Measurements from ENCODE around the gene RELCH. TPM values are rescaled to one million over a fixed set of nuclear protein-coding genes. Genes with fewer than 3 reads are reported as not detected.

Gene RELCH
- total and polyA plus RNA-seq, 2 of the 13 experiments (the other 11 are each of a cell fraction or from before 2014, with no cell fraction given): 5.6 to 31.7 TPM

GRCh38 chr18:62201870-62202269 lies 14.8 kb downstream of the RELCH start:
- ChIA-PET CTCF (ENCODE audit: low intra/inter-chr PET ratio, low total read pairs) (no interaction called here), POLR2A (no interaction called here)
- BruUV-seq (replicated peaks): no TSS peak
- no peak overlapping the region for H3K9ac ChIP-seq (ENCODE audit: insufficient read depth, low read depth, low read length)
- DNase-seq (ENCODE audit: low spot score) (no peak), FAIRE-seq (no peak), ATAC-seq (no peak)
- no peaks in the 10 kb centered on the region for H4K20me1 ChIP-seq (ENCODE audit: insufficient read depth, low read length)
- TF ChIP-seq POLR2A (IDR thresholded peaks at IDR 0.05; ENCODE audit: insufficient read depth in 1 of 2, low read depth in 2 of 2, low read length in 2 of 2) (no peak), CEBPB (IDR thresholded peaks at IDR 0.05; ENCODE audit: borderline replicate concordance, low read depth, low read length) (peak; percentile 26; the same call in 1 of the 2 replicates)
- H3K27ac ChIP-seq (ENCODE audit: extremely low read length, insufficient read depth, low read length): no peak overlapping the region
- no peaks in the 10 kb centered on the region for H3K27me3 ChIP-seq (ENCODE audit: control insufficient read depth in 1 of 2, insufficient read depth in 2 of 2, low read length in 2 of 2)
- H3K4me1 ChIP-seq (ENCODE audit: insufficient read depth, low read length): 0 out of 2 replicates have a peak, but pooled peaks cover 6% of the 10 kb centered on the region
- WGBS (ENCODE audit: low lambda C conversion rate): 93% methylated on average over 1 of the region's 1 CpG
- H3K4me2 ChIP-seq (ENCODE audit: low read depth, low read length): no peak overlapping the region
- no peak overlapping the region for H2AFZ ChIP-seq (ENCODE audit: low read length)
- in situ Hi-C loops (cut with HindIII; ENCODE audit: extremely low pct_ligation_motif_present, low pct_unique_long_range_greater_than_20kb) (no loop called here), intact Hi-C loops (cut with micrococcal nuclease; ENCODE audit: unreplicated experiment) (no loop called here)
- H3K9me3 ChIP-seq (ENCODE audit: low read length): no peaks in the 10 kb centered on the region
- H3K4me3 ChIP-seq (replicated peaks in 1 of 3; ENCODE audit: insufficient read depth in 1 of 3, low read depth in 2 of 3, low read length in 3 of 3): no peak overlapping the region
- H3K79me2 ChIP-seq (ENCODE audit: insufficient read depth, low read length): peaks cover 69% of the 10 kb centered on the region
- no peaks in the 10 kb centered on the region; a peak in 1 of 5 replicates for H3K36me3 ChIP-seq (replicated peaks in 1 of 2; ENCODE audit: control insufficient read depth in 1 of 2, insufficient read depth in 2 of 2, low read length in 2 of 2)

- CTCF ChIA-PET (ENCODE audit: low intra/inter-chr PET ratio, low total read pairs): no interaction called here
- no peak for FAIRE-seq
- TF ChIP-seq MAFF (IDR thresholded peaks at IDR 0.05; ENCODE audit: low read depth, low read length) (no peak), ARNT (IDR thresholded peaks at IDR 0.05) (no peak), NAIF1 (CRISPR knock-in tag; IDR thresholded peaks at IDR 0.05; ENCODE audit: borderline replicate concordance) (no peak), ZNF777 (CRISPR knock-in tag; IDR thresholded peaks at IDR 0.05) (no peak), TBL1XR1 (IDR thresholded peaks at IDR 0.05; ENCODE audit: borderline replicate concordance, low read length, partially characterized antibody) (no peak), ZFP41 (CRISPR knock-in tag; IDR thresholded peaks at IDR 0.05; ENCODE audit: borderline replicate concordance) (no peak), TBX3 (IDR thresholded peaks at IDR 0.05; ENCODE audit: borderline replicate concordance) (no peak), ZBTB34 (CRISPR knock-in tag; IDR thresholded peaks at IDR 0.05) (no peak)
- TF ChIP-seq, protein P1, sequence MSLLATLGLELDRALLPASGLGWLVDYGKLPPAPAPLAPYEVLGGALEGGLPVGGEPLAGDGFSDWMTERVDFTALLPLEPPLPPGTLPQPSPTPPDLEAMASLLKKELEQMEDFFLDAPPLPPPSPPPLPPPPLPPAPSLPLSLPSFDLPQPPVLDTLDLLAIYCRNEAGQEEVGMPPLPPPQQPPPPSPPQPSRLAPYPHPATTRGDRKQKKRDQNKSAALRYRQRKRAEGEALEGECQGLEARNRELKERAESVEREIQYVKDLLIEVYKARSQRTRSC (CRISPR knock-in tag; IDR thresholded peaks at IDR 0.05; ENCODE audit: low read depth): no peak
- TF ChIP-seq, protein P2, sequence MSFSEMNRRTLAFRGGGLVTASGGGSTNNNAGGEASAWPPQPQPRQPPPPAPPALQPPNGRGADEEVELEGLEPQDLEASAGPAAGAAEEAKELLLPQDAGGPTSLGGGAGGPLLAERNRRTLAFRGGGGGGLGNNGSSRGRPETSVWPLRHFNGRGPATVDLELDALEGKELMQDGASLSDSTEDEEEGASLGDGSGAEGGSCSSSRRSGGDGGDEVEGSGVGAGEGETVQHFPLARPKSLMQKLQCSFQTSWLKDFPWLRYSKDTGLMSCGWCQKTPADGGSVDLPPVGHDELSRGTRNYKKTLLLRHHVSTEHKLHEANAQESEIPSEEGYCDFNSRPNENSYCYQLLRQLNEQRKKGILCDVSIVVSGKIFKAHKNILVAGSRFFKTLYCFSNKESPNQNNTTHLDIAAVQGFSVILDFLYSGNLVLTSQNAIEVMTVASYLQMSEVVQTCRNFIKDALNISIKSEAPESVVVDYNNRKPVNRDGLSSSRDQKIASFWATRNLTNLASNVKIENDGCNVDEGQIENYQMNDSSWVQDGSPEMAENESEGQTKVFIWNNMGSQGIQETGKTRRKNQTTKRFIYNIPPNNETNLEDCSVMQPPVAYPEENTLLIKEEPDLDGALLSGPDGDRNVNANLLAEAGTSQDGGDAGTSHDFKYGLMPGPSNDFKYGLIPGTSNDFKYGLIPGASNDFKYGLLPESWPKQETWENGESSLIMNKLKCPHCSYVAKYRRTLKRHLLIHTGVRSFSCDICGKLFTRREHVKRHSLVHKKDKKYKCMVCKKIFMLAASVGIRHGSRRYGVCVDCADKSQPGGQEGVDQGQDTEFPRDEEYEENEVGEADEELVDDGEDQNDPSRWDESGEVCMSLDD (CRISPR knock-in tag; IDR thresholded peaks at IDR 0.05; ENCODE audit: borderline replicate concordance): no peak
- TF ChIP-seq, protein P3, sequence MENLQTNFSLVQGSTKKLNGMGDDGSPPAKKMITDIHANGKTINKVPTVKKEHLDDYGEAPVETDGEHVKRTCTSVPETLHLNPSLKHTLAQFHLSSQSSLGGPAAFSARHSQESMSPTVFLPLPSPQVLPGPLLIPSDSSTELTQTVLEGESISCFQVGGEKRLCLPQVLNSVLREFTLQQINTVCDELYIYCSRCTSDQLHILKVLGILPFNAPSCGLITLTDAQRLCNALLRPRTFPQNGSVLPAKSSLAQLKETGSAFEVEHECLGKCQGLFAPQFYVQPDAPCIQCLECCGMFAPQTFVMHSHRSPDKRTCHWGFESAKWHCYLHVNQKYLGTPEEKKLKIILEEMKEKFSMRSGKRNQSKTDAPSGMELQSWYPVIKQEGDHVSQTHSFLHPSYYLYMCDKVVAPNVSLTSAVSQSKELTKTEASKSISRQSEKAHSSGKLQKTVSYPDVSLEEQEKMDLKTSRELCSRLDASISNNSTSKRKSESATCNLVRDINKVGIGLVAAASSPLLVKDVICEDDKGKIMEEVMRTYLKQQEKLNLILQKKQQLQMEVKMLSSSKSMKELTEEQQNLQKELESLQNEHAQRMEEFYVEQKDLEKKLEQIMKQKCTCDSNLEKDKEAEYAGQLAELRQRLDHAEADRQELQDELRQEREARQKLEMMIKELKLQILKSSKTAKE (CRISPR knock-in tag; IDR thresholded peaks at IDR 0.05; ENCODE audit: borderline replicate concordance): no peak
These were observed 18.8 kb downstream of the RELCH start for GRCh38 chr18:62205824-62206223.

More at GRCh38 chr18:62205824-62206223, 18.8 kb downstream of the RELCH start:
- H3K9me3 ChIP-seq (ENCODE audit: low read length): peaks cover 14% of the 10 kb centered on the region
- in situ Hi-C loops (cut with HindIII; ENCODE audit: extremely low pct_ligation_motif_present, low pct_unique_long_range_greater_than_20kb) (no loop called here), intact Hi-C loops (cut with micrococcal nuclease; ENCODE audit: unreplicated experiment) (no loop called here)
- no peaks in the 10 kb centered on the region for H4K20me1 ChIP-seq (ENCODE audit: insufficient read depth, low read length)
- H2AFZ ChIP-seq (ENCODE audit: low read length): no peak overlapping the region
- no peaks in the 10 kb centered on the region for H3K4me1 ChIP-seq (ENCODE audit: insufficient read depth, low read length)
- BruUV-seq (replicated peaks): no TSS peak
- DNase-seq (ENCODE audit: low spot score) (no peak), ATAC-seq (no peak)
- no peak overlapping the region for H3K4me3 ChIP-seq (replicated peaks in 1 of 3; ENCODE audit: insufficient read depth in 1 of 3, low read depth in 2 of 3, low read length in 3 of 3)
- no peaks in the 10 kb centered on the region for H3K27me3 ChIP-seq (ENCODE audit: control insufficient read depth in 1 of 2, insufficient read depth in 2 of 2, low read length in 2 of 2)
- H3K9ac ChIP-seq (ENCODE audit: insufficient read depth, low read depth, low read length): no peak overlapping the region
- WGBS (ENCODE audit: low lambda C conversion rate): 92% methylated on average over 4 of the region's 4 CpGs
- H3K79me2 ChIP-seq (ENCODE audit: insufficient read depth, low read length): peaks cover 70% of the 10 kb centered on the region
- H3K36me3 ChIP-seq (replicated peaks in 1 of 2; ENCODE audit: control insufficient read depth in 1 of 2, insufficient read depth in 2 of 2, low read length in 2 of 2): no peaks in the 10 kb centered on the region
- POLR2A ChIA-PET: no interaction called here
- no peak overlapping the region for H3K27ac ChIP-seq (ENCODE audit: extremely low read length, insufficient read depth, low read length)
- no peak overlapping the region for H3K4me2 ChIP-seq (ENCODE audit: low read depth, low read length)
